ENCODE data around the gene OR2C1. TPM values are rescaled to one million over a fixed set of nuclear protein-coding genes. Genes with fewer than 3 reads are reported as not detected.

Gene OR2C1
- polyA plus RNA-seq, 1 donor from 2014 or later = not detected

GRCh38 chr16:3348547-3349167 is 7.0 kb upstream of the OR2C1 start:
- TF ChIP-seq TAF1 (IDR thresholded peaks at IDR 0.05; ENCODE audit: low read depth) (no peak), SMC3 (conservative IDR thresholded peaks at IDR 0.05; ENCODE audit: poor library complexity) (no peak), EZH2 (IDR thresholded peaks at IDR 0.05; ENCODE audit: borderline replicate concordance, insufficient read depth, low read length, poor library complexity, severe bottlenecking) (no peak), RAD21 (conservative IDR thresholded peaks at IDR 0.05) (no peak), MXI1 (conservative IDR thresholded peaks at IDR 0.05; ENCODE audit: poor library complexity, severe bottlenecking) (no peak), EP300 (conservative IDR thresholded peaks at IDR 0.05; ENCODE audit: poor library complexity, severe bottlenecking) (no peak), CTCF (IDR thresholded peaks at IDR 0.05; ENCODE audit: poor library complexity, severe bottlenecking) (no peak), POLR2AphosphoS5 (IDR thresholded peaks at IDR 0.05) (no peak), REST (IDR thresholded peaks at IDR 0.05; ENCODE audit: borderline replicate concordance) (no peak)
- no peak overlapping the region for H3K27ac ChIP-seq (ENCODE audit: low read length)
- no peak overlapping the region for H2AFZ ChIP-seq (ENCODE audit: low read depth, low read length)
- no peaks in the 10 kb centered on the region for H3K79me2 ChIP-seq (replicated peaks; ENCODE audit: insufficient read depth, low read length)
- H3K4me3 ChIP-seq (ENCODE audit: low read length) = no peak overlapping the region
- H3K9me2 ChIP-seq (ENCODE audit: insufficient read depth, low read length) = no peaks in the 10 kb centered on the region
- H3K9me3 ChIP-seq (ENCODE audit: low read length) = no peaks in the 10 kb centered on the region
- no peak overlapping the region for H3K9ac ChIP-seq (ENCODE audit: low read length)
- H3K4me2 ChIP-seq (ENCODE audit: low read length) = no peak overlapping the region
- no peaks in the 10 kb centered on the region for H3F3A ChIP-seq (ENCODE audit: insufficient read depth, low read length, poor library complexity, severe bottlenecking)
- H4K20me1 ChIP-seq (ENCODE audit: insufficient read depth) = no peaks in the 10 kb centered on the region
- H3K27me3 ChIP-seq (ENCODE audit: insufficient read depth, low read depth, low read length) = no peaks in the 10 kb centered on the region
- no peaks in the 10 kb centered on the region for H3K36me3 ChIP-seq (ENCODE audit: insufficient read depth, low read length)

GRCh38 chr16:3349175-3349574 is 6.5 kb upstream of the OR2C1 start:
- no peak for TF ChIP-seq MXI1 (conservative IDR thresholded peaks at IDR 0.05; ENCODE audit: poor library complexity, severe bottlenecking)
- no peak for TF ChIP-seq SMC3 (conservative IDR thresholded peaks at IDR 0.05; ENCODE audit: poor library complexity)
- no peak for TF ChIP-seq RAD21 (conservative IDR thresholded peaks at IDR 0.05)
- TF ChIP-seq CTCF (IDR thresholded peaks at IDR 0.05; ENCODE audit: poor library complexity, severe bottlenecking) = no peak
- TF ChIP-seq POLR2AphosphoS5 (IDR thresholded peaks at IDR 0.05) = no peak
- no peak for TF ChIP-seq REST (IDR thresholded peaks at IDR 0.05; ENCODE audit: borderline replicate concordance)
- TF ChIP-seq TAF1 (IDR thresholded peaks at IDR 0.05; ENCODE audit: low read depth) = no peak
- no peak for TF ChIP-seq EZH2 (IDR thresholded peaks at IDR 0.05; ENCODE audit: borderline replicate concordance, insufficient read depth, low read length, poor library complexity, severe bottlenecking)
- TF ChIP-seq EP300 (conservative IDR thresholded peaks at IDR 0.05; ENCODE audit: poor library complexity, severe bottlenecking) = no peak
- Histone ChIP-seq H3K4me2 (ENCODE audit: low read length) (no peak overlapping the region), H3K27ac (ENCODE audit: low read length) (no peak overlapping the region), H2AFZ (ENCODE audit: low read depth, low read length) (no peak overlapping the region), H3K4me3 (ENCODE audit: low read length) (no peak overlapping the region), H3K36me3 (ENCODE audit: insufficient read depth, low read length) (no peaks in the 10 kb centered on the region), H3K27me3 (ENCODE audit: insufficient read depth, low read depth, low read length) (no peaks in the 10 kb centered on the region), H3K9ac (ENCODE audit: low read length) (no peak overlapping the region), H3K79me2 (replicated peaks; ENCODE audit: insufficient read depth, low read length) (no peaks in the 10 kb centered on the region), H3K9me3 (ENCODE audit: low read length) (no peaks in the 10 kb centered on the region), H4K20me1 (ENCODE audit: insufficient read depth) (no peaks in the 10 kb centered on the region), H3K9me2 (ENCODE audit: insufficient read depth, low read length) (no peaks in the 10 kb centered on the region), H3F3A (ENCODE audit: insufficient read depth, low read length, poor library complexity, severe bottlenecking) (no peaks in the 10 kb centered on the region)
